ENCODE results near the gene KIAA1191.
"Not testable (repeated sequence)": the region's sequence is repeated elsewhere in the genome, so short reads cannot be mapped to it uniquely, and the experiment has no call there.

Gene KIAA1191
- total RNA-seq: 89.5 reads per million, percentile 80 among the genes with 10 or more reads in this experiment

- peak; percentile 95 for DNase-seq
Observed at GRCh38 chr5:176361437-176362232, at the start of gene KIAA1191. Gene KIAA1191 (minus strand): TSS chr5:176361764. CDS start chr5:176359508, 2,256 bp downstream.

GRCh38 chr5:176410486-176411180, 49.1 kb upstream of the KIAA1191 start:
- no peak for DNase-seq

GRCh38 chr5:176409765-176410164, 48.2 kb upstream of the KIAA1191 start:
- DNase-seq: no peak

GRCh38 chr5:176408590-176408989, 47.0 kb upstream of the KIAA1191 start:
- DNase-seq: no peak

GRCh38 chr5:176408252-176408573, 46.6 kb upstream of the KIAA1191 start:
- DNase-seq: not testable (repeated sequence)

GRCh38 chr5:176407456-176408251, 46.1 kb upstream of the KIAA1191 start:
- no peak for DNase-seq

- DNase-seq: no peak
Observed at GRCh38 chr5:176406436-176407052, 45.0 kb upstream of the KIAA1191 start.

GRCh38 chr5:176405656-176406435, 44.3 kb upstream of the KIAA1191 start:
- DNase-seq: no peak

GRCh38 chr5:176401281-176402205, 40.0 kb upstream of the KIAA1191 start:
- DNase-seq: no peak

GRCh38 chr5:176400382-176401156, 39.0 kb upstream of the KIAA1191 start:
- no peak for DNase-seq

GRCh38 chr5:176397736-176398420, 36.3 kb upstream of the KIAA1191 start:
- DNase-seq: no peak

- no peak for DNase-seq
Observed at GRCh38 chr5:176396330-176396729, 34.8 kb upstream of the KIAA1191 start.

GRCh38 chr5:176394881-176395675, 33.5 kb upstream of the KIAA1191 start:
- DNase-seq: no peak

GRCh38 chr5:176394096-176394495, 32.5 kb upstream of the KIAA1191 start:
- no peak for DNase-seq

- DNase-seq: no peak
Observed at GRCh38 chr5:176392526-176392925, 31.0 kb upstream of the KIAA1191 start.

- DNase-seq: no peak
Observed at GRCh38 chr5:176391999-176392398, 30.4 kb upstream of the KIAA1191 start.

- no peak for DNase-seq
Observed at GRCh38 chr5:176391479-176391878, 29.9 kb upstream of the KIAA1191 start.
